Subcutaneous adipose tissue (tissue), 4 donors: ENCODE data around the gene LIPC. TPM values are rescaled to one million over a fixed set of nuclear protein-coding genes. Genes with fewer than 3 reads are reported as not detected.

Experiments used
- CTCF ChIP-seq: fragments of 450-650 bp; IDR thresholded peaks from one replicate; pipeline ENCODE4 v1.5.1; 2016; ENCODE audit warnings: low read depth, mild to moderate bottlenecking, control low read depth, antibody characterized with exemption, moderate library complexity
- total RNA-seq, 4 donors: library from RNA; depleted of rRNA; stranded (reverse); fragments of >200 nt; gene quantifications; one replicate each; pipeline ENCODE4 v1.1.0, GENCODE V29; 2016

LIPC gene
- total RNA-seq, 4 donors from 2014 or later, result 0.44 to 0.51 TPM; not detected in 2

GRCh38 chr15:58538225-58538727 lies 106.5 kb downstream of the LIPC start:
- TF ChIP-seq CTCF, result no peak

- no peak for TF ChIP-seq CTCF
Observed at GRCh38 chr15:58538901-58539300, 107.1 kb downstream of the LIPC start.

GRCh38 chr15:58539548-58539947 lies 107.8 kb downstream of the LIPC start:
- TF ChIP-seq CTCF, result no peak

GRCh38 chr15:58541410-58542087 lies 109.8 kb downstream of the LIPC start:
- no peak for TF ChIP-seq CTCF

- TF ChIP-seq CTCF, result no peak
Observed at GRCh38 chr15:58543664-58544335, 112.0 kb downstream of the LIPC start.

GRCh38 chr15:58544756-58545155 lies 113.0 kb downstream of the LIPC start:
- no peak for TF ChIP-seq CTCF

- TF ChIP-seq CTCF, result no peak
Observed at GRCh38 chr15:58545307-58546065, 113.7 kb downstream of the LIPC start.
